Measurements from ENCODE around the gene EGLN1.
"Not testable (repeated sequence)": the region's sequence is repeated elsewhere in the genome, so short reads cannot be mapped to it uniquely, and the experiment has no call there.

Gene EGLN1

GRCh38 chr1:231357831-231358354, 64.2 kb downstream of the EGLN1 start:
- no peak for DNase-seq

DNA sequence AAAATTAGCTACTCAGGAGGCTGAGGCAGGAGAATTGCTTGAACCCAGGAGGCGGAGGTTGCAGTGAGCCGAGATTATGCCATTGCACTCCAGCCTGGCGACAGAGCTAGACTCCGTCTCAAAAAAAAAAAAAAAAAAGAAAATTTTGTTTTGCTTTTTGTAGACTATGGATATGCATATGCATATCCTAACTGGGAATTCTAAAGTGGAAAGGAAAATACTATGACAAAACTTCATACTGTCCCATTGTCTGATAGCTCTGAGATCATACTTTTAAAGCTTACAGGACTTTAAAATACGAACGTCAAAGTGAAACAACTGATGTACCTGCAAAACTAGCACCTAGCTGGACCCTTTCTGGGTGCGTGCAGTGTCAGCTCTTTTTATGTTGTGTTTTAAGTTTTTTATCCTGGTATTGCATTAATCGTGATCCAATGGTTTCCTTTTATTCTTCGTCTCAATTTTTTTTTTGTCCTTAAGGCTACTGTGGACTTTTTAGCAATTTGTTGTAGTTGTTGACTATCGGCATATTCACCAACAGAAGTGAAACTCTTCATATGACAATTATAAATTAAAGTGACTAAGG, 64.8 kb downstream of the EGLN1 start:
- no peak for DNase-seq

DNA sequence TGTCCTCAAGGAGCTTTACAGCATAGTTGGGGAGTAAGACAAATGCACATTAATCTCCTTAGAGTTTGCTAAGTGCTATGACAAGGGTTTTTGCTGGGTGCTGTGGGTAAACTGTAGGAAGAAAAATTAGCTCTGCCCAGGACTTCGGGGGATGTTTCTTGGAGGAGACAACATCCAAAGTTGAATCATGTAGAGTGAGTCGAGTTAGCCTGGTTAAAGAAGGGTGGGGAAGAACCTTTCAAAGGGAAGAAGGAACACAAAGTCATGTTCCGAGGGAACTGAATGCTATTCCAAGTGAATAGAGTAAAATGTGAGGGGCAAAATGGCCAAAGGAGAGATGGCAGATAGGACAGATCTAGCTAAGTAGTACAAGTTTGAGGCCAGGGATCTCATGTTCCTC, 66.9 kb downstream of the EGLN1 start:
- DNase-seq, result no peak

DNA sequence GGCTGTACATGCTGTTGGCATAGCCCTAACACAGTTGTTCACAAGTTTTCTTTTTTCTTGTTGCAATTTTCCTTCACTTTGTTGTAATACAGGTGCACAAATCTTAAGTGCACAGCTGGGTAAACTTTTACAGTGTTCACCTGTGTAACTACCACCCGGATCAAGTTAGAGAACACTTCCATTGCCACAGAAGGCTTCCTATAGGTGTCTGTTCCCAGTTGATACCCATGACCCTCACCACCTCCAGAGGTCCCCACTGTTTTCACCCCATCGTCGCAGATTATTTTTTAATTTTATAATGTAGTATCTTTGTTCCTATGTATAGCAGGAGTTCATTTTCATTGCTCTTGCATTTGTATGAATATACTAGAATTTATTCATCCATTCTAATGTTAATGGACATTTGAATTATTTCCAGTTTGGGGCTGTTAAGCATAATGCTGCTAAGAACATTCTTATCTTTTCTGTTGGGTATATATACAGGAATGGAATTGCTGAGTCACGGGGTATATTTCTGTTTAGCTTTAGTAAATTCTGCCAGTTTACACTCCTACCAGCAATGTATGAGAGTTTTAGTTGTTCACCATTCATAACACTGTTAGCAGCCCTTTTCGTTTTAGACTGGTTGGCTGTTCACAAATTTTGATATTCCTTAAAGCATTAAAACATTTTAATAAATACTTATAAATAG, 67.6 kb downstream of the EGLN1 start:
- no peak for DNase-seq

GRCh38 chr1:231353086-231353485, 69.0 kb downstream of the EGLN1 start:
- DNase-seq, result no peak

DNA sequence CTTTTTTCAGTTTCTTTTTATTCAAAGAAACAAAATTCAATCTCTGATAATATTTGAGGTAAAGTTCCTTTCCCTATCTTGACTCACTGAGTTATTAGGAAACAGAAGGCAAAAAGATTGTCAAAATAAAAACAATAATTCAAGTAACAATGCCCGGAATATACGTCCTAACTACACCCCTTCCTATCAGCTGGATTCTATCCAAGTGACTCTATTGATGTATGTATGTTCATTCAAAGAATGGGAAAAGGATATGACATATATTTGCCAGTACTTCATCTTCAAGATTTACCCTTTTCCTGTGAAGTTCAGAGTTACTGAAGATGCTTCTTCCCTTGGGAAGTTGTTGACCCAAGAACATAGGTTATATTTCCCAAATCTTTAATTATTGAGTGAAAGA, 70.3 kb downstream of the EGLN1 start:
- DNase-seq, result no peak

- not testable (repeated sequence) for DNase-seq
Observed at GRCh38 chr1:231348856-231349255, 73.2 kb downstream of the EGLN1 start.

GRCh38 chr1:231348442-231348841, 73.6 kb downstream of the EGLN1 start:
- no peak for DNase-seq

DNA sequence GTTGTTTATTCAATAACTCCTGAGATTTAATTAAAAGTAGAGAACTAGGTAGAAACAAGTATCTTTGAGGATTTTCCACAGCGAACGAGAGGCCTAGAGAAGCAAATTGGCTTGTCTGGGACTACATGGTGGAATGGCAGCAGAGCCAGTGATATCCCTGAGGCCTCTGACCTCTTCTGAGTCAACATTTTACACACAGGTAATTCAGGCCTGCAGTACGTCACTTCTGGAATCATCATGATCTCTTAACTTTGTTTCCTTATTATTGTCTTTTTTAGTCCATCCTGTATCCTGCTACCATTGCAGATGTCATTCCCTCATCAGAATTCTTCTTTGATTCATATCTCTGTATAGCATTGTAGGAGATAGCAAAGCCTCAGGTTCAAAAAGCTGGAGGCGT, 74.1 kb downstream of the EGLN1 start:
- DNase-seq, result no peak

- no peak for DNase-seq
Observed at GRCh38 chr1:231340328-231341013, 81.6 kb downstream of the EGLN1 start.

GRCh38 chr1:231338270-231339128, 83.6 kb downstream of the EGLN1 start, which contains the start of gene SPRTN:
Gene SPRTN (plus strand): TSS chr1:231338293. CDS start chr1:231338384, 91 bp downstream.
- DNase-seq, result peak in 1 of 2 donors; percentile 45

DNA sequence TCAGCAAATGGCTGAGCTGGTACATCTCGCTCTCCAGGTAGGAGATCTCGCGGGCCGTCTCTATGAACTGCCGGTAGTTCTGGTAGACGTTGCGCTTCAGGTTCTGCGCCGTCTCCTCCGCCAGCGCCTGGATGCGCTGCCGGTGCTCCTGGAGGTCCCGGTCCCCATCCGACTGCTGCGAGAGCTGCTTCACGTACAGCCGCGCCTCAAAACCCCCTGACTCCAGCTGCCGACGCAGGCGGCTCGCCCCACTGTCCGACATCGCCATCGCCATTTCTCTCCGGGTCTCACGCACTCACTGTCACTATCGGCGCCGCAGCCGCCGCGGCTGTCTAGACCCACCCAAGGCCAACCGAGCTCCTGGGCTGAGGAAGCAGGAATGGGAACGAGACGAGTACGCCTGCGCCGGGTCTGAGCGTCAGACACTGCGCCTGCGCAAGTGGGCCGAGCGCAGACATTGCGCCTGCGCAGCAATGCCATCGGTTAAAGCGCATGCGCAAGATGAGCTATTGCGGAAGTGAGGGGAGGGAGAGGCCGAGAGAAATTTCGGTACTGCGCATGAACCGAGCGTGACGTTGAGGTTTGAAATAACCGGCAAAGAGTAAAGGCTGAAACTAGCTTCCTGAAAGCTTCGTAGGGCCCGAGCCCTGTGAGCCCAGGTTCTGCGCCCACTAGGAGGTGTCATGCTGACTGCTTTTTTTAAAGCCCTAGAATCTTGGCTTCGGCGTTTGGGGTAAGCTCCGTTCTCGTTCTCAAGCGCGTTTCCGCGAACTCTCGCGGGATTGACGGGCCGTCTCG, 84.4 kb downstream of the EGLN1 start, which contains the start of gene EXOC8:
EXOC8 (minus strand) TSS at position 381 of the 798 bp plus-strand sequence; CDS start at position 274, 107 bp downstream.
- peak; percentile 97 for DNase-seq

GRCh38 chr1:231337043-231337471, 85.0 kb downstream of the EGLN1 start:
- DNase-seq, result no peak

GRCh38 chr1:231335663-231336602, 86.2 kb downstream of the EGLN1 start:
- no peak for DNase-seq

DNA sequence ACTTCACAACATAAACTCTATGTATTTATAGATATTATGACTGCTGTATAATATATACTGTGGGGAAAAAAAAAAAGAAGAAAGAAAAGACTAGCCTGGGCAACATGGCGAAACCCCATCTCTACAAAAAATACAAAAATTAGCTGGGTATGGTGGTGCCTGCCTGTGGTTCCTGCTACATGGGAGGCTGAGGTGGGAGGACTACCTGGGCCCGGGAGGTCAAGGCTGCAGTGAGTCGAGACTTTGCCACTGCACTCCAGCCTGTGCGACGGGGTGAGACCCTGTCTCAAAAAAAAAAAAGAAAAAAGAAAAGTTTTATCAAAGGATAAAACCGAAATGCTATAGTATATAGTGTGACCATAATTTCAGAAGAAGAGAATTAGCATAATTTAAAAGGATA, 87.1 kb downstream of the EGLN1 start:
- no peak for DNase-seq

DNA sequence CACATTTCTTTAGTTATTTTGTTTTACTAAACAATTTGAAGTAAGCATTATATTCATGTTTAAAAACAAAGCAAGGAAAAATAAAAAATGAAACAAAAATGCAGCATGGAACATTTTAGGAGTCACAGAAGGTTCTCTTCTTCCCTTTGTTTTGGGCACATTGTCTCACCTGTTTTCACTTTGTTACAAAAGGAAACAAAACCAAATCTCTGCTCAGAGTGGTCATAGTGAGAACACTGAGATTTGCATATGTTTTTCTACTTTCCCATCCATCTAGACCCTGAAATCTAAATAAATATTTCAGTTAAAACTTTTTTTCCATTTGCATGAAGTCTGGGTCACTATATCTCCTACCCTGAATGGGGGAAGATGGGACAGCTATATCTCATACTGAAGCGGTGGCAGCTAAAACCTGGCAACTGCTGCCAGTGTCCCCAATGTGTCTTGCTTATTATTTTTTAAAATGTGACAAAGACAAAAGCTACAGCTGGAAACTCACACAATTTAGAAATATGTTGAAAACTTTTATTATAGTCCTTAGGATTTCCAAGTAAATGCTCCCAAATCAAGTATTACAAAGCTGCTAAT, 87.9 kb downstream of the EGLN1 start:
- DNase-seq, result no peak

DNA sequence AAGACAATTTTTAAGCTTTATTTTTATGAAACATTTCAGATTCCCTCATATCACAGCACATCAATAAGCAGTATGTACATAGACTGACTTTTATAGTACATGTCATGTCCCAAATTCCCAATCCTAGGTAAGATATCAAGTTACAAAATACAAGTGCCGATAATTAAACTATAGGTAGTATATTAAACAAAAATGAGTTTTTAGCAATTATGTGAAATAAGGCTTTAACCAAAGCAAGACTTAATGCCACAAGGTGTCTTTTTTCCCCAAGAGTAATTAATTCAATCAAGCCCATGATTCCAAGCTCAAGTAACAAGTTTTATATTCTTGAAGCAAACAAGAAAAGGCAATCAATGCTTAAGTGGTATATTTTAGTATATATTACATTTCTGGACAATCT, 89.3 kb downstream of the EGLN1 start:
- DNase-seq, result no peak

DNA sequence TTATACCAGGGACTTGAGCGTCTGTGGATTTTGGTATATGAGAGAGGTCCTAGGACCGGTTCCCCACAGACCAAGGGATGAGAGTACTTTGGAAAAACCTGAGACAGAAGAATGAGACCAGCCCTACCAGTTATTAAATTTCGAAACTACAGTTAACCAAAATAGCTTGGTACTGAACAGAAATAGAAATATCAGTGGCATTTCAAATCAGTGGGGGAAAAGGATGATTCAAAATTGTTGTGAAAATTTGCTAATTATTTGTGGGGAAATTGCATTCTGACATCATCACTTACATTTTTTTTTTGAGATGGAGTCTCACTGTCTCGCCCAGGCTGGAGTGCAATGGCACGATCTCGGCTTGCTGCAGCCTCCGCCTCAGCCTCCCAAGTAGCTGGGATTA, 92.6 kb downstream of the EGLN1 start:
- DNase-seq, result no peak

- no peak for DNase-seq
Observed at GRCh38 chr1:231327617-231328016, 94.5 kb downstream of the EGLN1 start.

GRCh38 chr1:231326248-231326647, 95.8 kb downstream of the EGLN1 start:
- no peak for DNase-seq
